ENCODE results near the gene LIPA. TPM values are rescaled to one million over a fixed set of nuclear protein-coding genes. Genes with fewer than 3 reads are reported as not detected.

The LIPA gene
- polyA plus RNA-seq, 1 donor (not counting 4 experiments of a cell fraction or from before 2014, with no cell fraction given) = 156 TPM

DNA sequence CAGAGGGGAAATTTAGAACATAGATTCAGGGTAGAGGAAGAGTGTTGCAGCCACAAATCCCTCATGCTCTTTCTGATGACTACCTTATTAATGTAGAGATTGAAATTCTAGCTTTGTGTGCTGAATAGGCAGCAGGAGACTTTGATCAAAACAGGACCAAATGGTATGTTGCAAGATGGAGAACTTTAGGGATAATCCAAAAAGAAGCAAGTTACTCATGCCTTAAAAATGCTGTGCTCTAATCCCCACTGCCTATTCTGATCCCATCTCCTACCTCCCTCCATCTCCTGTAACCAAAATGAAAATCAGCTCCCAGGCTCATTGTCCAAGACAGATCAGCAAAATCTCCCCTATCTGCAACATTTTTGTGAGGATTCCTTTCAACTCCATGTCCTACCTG, 75.8 kb downstream of the LIPA start:
- H3K4me3 ChIP-seq (ENCODE audit: control insufficient read depth in 2 of 3, extremely low read depth in 1 of 3, insufficient read depth in 2 of 3, low read depth in 1 of 3, low read length in 3 of 3) = no peak overlapping the region
- dilution Hi-C loops (cut with MboI; ENCODE audit: extremely low pct_ligation_motif_present, low sequenced_read_pairs) = no loop called here
- H3K9me3 ChIP-seq (ENCODE audit: control insufficient read depth, low read depth, low read length) = no peaks in the 10 kb centered on the region
- no peak for TF ChIP-seq EZH2 (IDR thresholded peaks at IDR 0.05; ENCODE audit: low read length)
- TF ChIP-seq, protein P1, sequence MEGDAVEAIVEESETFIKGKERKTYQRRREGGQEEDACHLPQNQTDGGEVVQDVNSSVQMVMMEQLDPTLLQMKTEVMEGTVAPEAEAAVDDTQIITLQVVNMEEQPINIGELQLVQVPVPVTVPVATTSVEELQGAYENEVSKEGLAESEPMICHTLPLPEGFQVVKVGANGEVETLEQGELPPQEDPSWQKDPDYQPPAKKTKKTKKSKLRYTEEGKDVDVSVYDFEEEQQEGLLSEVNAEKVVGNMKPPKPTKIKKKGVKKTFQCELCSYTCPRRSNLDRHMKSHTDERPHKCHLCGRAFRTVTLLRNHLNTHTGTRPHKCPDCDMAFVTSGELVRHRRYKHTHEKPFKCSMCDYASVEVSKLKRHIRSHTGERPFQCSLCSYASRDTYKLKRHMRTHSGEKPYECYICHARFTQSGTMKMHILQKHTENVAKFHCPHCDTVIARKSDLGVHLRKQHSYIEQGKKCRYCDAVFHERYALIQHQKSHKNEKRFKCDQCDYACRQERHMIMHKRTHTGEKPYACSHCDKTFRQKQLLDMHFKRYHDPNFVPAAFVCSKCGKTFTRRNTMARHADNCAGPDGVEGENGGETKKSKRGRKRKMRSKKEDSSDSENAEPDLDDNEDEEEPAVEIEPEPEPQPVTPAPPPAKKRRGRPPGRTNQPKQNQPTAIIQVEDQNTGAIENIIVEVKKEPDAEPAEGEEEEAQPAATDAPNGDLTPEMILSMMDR (optimal IDR thresholded peaks at IDR 0.05 in 1 of 3, IDR thresholded peaks at IDR 0.05 in 1 of 3, conservative IDR thresholded peaks at IDR 0.05 in 1 of 3; ENCODE audit: extremely low read depth in 1 of 3, insufficient read depth in 2 of 3, low read length in 3 of 3) = no peak
- no peak for DNase-seq (ENCODE audit: low read depth, low spot score)
- no peaks in the 10 kb centered on the region for H4K20me1 ChIP-seq (ENCODE audit: control insufficient read depth, extremely low read depth, insufficient read depth, low read length)
- H3K27me3 ChIP-seq (ENCODE audit: control insufficient read depth, extremely low read depth, insufficient read depth, low read length) = no peaks in the 10 kb centered on the region
- FAIRE-seq = no peak
- no peaks in the 10 kb centered on the region for H3K9me1 ChIP-seq (ENCODE audit: control insufficient read depth, extremely low read depth, insufficient read depth, low read length)
- no peaks in the 10 kb centered on the region for H3K79me2 ChIP-seq (ENCODE audit: control insufficient read depth, insufficient read depth, low read length)
- no peak overlapping the region for H3K4me2 ChIP-seq (ENCODE audit: control insufficient read depth, extremely low read depth, insufficient read depth, low read depth, low read length)
- H3K36me3 ChIP-seq (ENCODE audit: control insufficient read depth in 2 of 2, extremely low read depth in 1 of 2, insufficient read depth in 2 of 2, low read length in 2 of 2) = no peaks in the 10 kb centered on the region
- H2AFZ ChIP-seq (ENCODE audit: control insufficient read depth, low read length) = no peak overlapping the region
- H3K27ac ChIP-seq (ENCODE audit: control insufficient read depth, insufficient read depth, low read length) = no peak overlapping the region
- no peak overlapping the region for H3K9ac ChIP-seq (ENCODE audit: control insufficient read depth, extremely low read depth, insufficient read depth, low read length)
- H3K4me1 ChIP-seq (ENCODE audit: control insufficient read depth, extremely low read depth, insufficient read depth, low read length) = peaks cover 15% of the 10 kb centered on the region

DNA sequence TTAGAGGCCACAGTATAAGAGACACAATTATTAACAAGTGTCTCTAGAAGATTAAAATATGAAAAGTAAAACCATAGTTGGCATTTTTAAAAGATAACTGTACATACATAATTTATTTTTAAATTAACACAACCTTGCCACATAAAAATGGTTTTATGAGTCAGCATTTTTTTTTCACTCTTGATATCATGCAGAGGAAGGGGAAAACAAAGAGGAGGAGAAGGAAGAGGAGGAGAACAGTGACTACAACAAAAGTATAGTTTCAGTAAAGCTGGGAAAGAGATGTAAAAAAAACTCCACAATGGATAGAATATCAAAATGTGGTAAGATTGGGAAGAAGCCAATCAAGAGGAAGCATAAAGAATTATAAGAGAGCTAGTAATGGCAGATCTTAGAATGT, 78.5 kb downstream of the LIPA start:
- dilution Hi-C loops (cut with MboI; ENCODE audit: extremely low pct_ligation_motif_present, low sequenced_read_pairs) = no loop called here
- H3K4me3 ChIP-seq (ENCODE audit: control insufficient read depth in 2 of 3, extremely low read depth in 1 of 3, insufficient read depth in 2 of 3, low read depth in 1 of 3, low read length in 3 of 3) = no peak overlapping the region
- no peak overlapping the region for H3K9ac ChIP-seq (ENCODE audit: control insufficient read depth, extremely low read depth, insufficient read depth, low read length)
- peaks cover 15% of the 10 kb centered on the region for H3K4me1 ChIP-seq (ENCODE audit: control insufficient read depth, extremely low read depth, insufficient read depth, low read length)
- no peak for TF ChIP-seq EZH2 (IDR thresholded peaks at IDR 0.05; ENCODE audit: low read length)
- no peaks in the 10 kb centered on the region for H3K79me2 ChIP-seq (ENCODE audit: control insufficient read depth, insufficient read depth, low read length)
- DNase-seq (ENCODE audit: low read depth, low spot score) = no peak
- H3K9me1 ChIP-seq (ENCODE audit: control insufficient read depth, extremely low read depth, insufficient read depth, low read length) = no peaks in the 10 kb centered on the region
- FAIRE-seq = no peak
- H3K27me3 ChIP-seq (ENCODE audit: control insufficient read depth, extremely low read depth, insufficient read depth, low read length) = no peaks in the 10 kb centered on the region
- H3K36me3 ChIP-seq (ENCODE audit: control insufficient read depth in 2 of 2, extremely low read depth in 1 of 2, insufficient read depth in 2 of 2, low read length in 2 of 2) = no peaks in the 10 kb centered on the region
- H4K20me1 ChIP-seq (ENCODE audit: control insufficient read depth, extremely low read depth, insufficient read depth, low read length) = no peaks in the 10 kb centered on the region
- H2AFZ ChIP-seq (ENCODE audit: control insufficient read depth, low read length) = no peak overlapping the region
- H3K27ac ChIP-seq (ENCODE audit: control insufficient read depth, insufficient read depth, low read length) = no peak overlapping the region
- H3K9me3 ChIP-seq (ENCODE audit: control insufficient read depth, low read depth, low read length) = no peaks in the 10 kb centered on the region
- H3K4me2 ChIP-seq (ENCODE audit: control insufficient read depth, extremely low read depth, insufficient read depth, low read depth, low read length) = no peak overlapping the region

DNA sequence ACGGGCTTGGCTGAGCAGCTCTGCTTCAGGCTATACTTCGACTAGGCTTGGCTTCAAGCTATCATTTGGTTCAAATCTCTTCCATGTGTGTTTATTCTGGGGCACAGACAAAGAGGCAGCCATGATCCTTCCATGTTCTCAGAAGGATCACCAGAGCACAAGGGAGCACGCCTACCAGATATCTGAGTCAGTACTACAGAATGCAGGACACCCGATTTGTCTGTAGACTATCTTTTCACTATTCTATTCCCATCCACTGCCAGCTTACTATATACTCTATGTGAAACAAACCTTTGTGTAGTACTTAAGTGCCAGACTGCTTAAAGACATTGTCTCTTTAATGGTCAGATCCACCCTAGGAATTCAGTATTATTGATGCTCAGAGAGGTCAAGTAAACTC, 79.6 kb downstream of the LIPA start:
- Histone ChIP-seq H3K36me3 (ENCODE audit: control insufficient read depth in 2 of 2, extremely low read depth in 1 of 2, insufficient read depth in 2 of 2, low read length in 2 of 2) (no peaks in the 10 kb centered on the region), H4K20me1 (ENCODE audit: control insufficient read depth, extremely low read depth, insufficient read depth, low read length) (no peaks in the 10 kb centered on the region), H3K4me2 (ENCODE audit: control insufficient read depth, extremely low read depth, insufficient read depth, low read depth, low read length) (no peak overlapping the region), H3K27me3 (ENCODE audit: control insufficient read depth, extremely low read depth, insufficient read depth, low read length) (no peaks in the 10 kb centered on the region), H3K4me3 (ENCODE audit: control insufficient read depth in 2 of 3, extremely low read depth in 1 of 3, insufficient read depth in 2 of 3, low read depth in 1 of 3, low read length in 3 of 3) (no peak overlapping the region), H3K4me1 (ENCODE audit: control insufficient read depth, extremely low read depth, insufficient read depth, low read length) (peaks cover 15% of the 10 kb centered on the region), H3K9ac (ENCODE audit: control insufficient read depth, extremely low read depth, insufficient read depth, low read length) (no peak overlapping the region), H3K9me1 (ENCODE audit: control insufficient read depth, extremely low read depth, insufficient read depth, low read length) (no peaks in the 10 kb centered on the region), H3K9me3 (ENCODE audit: control insufficient read depth, low read depth, low read length) (no peaks in the 10 kb centered on the region), H3K79me2 (ENCODE audit: control insufficient read depth, insufficient read depth, low read length) (no peaks in the 10 kb centered on the region), H2AFZ (ENCODE audit: control insufficient read depth, low read length) (peak overlapping the region; percentile 29), H3K27ac (ENCODE audit: control insufficient read depth, insufficient read depth, low read length) (no peak overlapping the region)
- dilution Hi-C loops (cut with MboI; ENCODE audit: extremely low pct_ligation_motif_present, low sequenced_read_pairs) = no loop called here
- TF ChIP-seq, protein P1 (optimal IDR thresholded peaks at IDR 0.05 in 1 of 3, IDR thresholded peaks at IDR 0.05 in 1 of 3, conservative IDR thresholded peaks at IDR 0.05 in 1 of 3; ENCODE audit: extremely low read depth in 1 of 3, insufficient read depth in 2 of 3, low read length in 3 of 3) = no peak
- TF ChIP-seq EZH2 (IDR thresholded peaks at IDR 0.05; ENCODE audit: low read length) = no peak
- DNase-seq (ENCODE audit: low read depth, low spot score) (no peak), FAIRE-seq (peak; percentile 80)
